ENCODE results near the gene SETBP1. TPM values are rescaled to one million over a fixed set of nuclear protein-coding genes. Genes with fewer than 3 reads are reported as not detected.

SETBP1 gene
- total and polyA plus RNA-seq, 2 of the 8 experiments (the other 6 are each of a cell fraction or from before 2014, with no cell fraction given), result 2.0 to 6.5 TPM

- Histone ChIP-seq H3K23ac (ENCODE audit: insufficient read length) (no peak overlapping the region), H4K8ac (ENCODE audit: extremely low read depth, insufficient read depth, low read length) (no peak overlapping the region), H2BK120ac (replicated peaks; ENCODE audit: low read depth, low read length) (no peak overlapping the region), H2BK5ac (ENCODE audit: low read depth, low read length) (no peak overlapping the region), H3K4me3 (ENCODE audit: extremely low read depth in 1 of 4, insufficient read depth in 2 of 4, low read depth in 3 of 4, low read length in 4 of 4) (no peak overlapping the region), H3K14ac (ENCODE audit: insufficient read length) (no peak overlapping the region), H3K79me1 (ENCODE audit: low read depth, low read length) (no peaks in the 10 kb centered on the region; the same call in 1 of the 2 replicates), H3K9me3 (ENCODE audit: insufficient read depth in 2 of 2, low read depth in 1 of 2, low read length in 1 of 2) (no peaks in the 10 kb centered on the region), H3K27ac (ENCODE audit: low read depth, low read length) (no peak overlapping the region), H2AK5ac (ENCODE audit: low read depth, low read length) (no peak overlapping the region), H3K4me2 (ENCODE audit: insufficient read depth in 1 of 2, low read depth in 2 of 2, low read length in 2 of 2) (no peak overlapping the region), H4K20me1 (replicated peaks in 1 of 2; ENCODE audit: control insufficient read depth in 1 of 2, insufficient read depth in 2 of 2, low read length in 2 of 2) (no peaks in the 10 kb centered on the region), H3K18ac (ENCODE audit: extremely low read depth, low read length) (no peak overlapping the region), H3K27me3 (replicated peaks in 1 of 4; ENCODE audit: control insufficient read depth in 3 of 4, extremely low read depth in 1 of 4, insufficient read depth in 3 of 4, low read length in 3 of 4) (no peaks in the 10 kb centered on the region), H3K4ac (replicated peaks; ENCODE audit: insufficient read length, low read depth, low read length) (no peak overlapping the region), H4K5ac (ENCODE audit: insufficient read length, low read depth, low read length) (no peak overlapping the region), H2BK20ac (ENCODE audit: low read length) (no peak overlapping the region), H2AFZ (ENCODE audit: low read length) (no peak overlapping the region), H2BK15ac (ENCODE audit: low read length) (no peak overlapping the region), H4K91ac (replicated peaks; ENCODE audit: insufficient read length, low read length) (no peak overlapping the region), H3K23me2 (ENCODE audit: low read depth, low read length) (no peaks in the 10 kb centered on the region), H3K9ac (replicated peaks in 1 of 4; ENCODE audit: extremely low read depth in 1 of 4, low read depth in 3 of 4, low read length in 3 of 4) (no peak overlapping the region), H3K79me2 (ENCODE audit: control insufficient read depth in 1 of 2, insufficient read depth in 2 of 2, low read length in 2 of 2) (no peaks in the 10 kb centered on the region), H2BK12ac (ENCODE audit: low read depth, low read length) (no peak overlapping the region), H3K4me1 (replicated peaks in 1 of 4; ENCODE audit: control insufficient read depth in 3 of 4, insufficient read depth in 4 of 4, low read length in 3 of 4) (peaks cover 7 to 9% (median 8%) of the 10 kb centered on the region in 4 experiments; a peak in 4 of 7 replicates), H3K56ac (replicated peaks; ENCODE audit: insufficient read length, low read depth, low read length) (no peak overlapping the region), H3K36me3 (ENCODE audit: control insufficient read depth in 2 of 4, insufficient read depth in 4 of 4, low read length in 3 of 4) (no peaks in the 10 kb centered on the region)
- POLR2A ChIA-PET (ENCODE audit: partially characterized antibody), result no interaction called here
- FAIRE-seq (no peak), DNase-seq (ENCODE audit: low read depth in 1 of 2, low spot score in 2 of 2) (no peak)
- CTCF ChIA-PET (ENCODE audit: partially characterized antibody), result no interaction called here
- 87% methylated on average over 4 of the region's 4 CpGs; no CpG with 5 or more reads in 1 of the 2 experiments for WGBS, 2 experiments (ENCODE audit: extremely low coverage in 1 of 2, insufficient coverage in 1 of 2, insufficient read length in 1 of 2, insufficient replicate concordance in 2 of 2, low coverage in 1 of 2, low lambda C conversion rate in 2 of 2, missing lambda C conversion rate in 1 of 2)
- TF ChIP-seq RAD21 (IDR thresholded peaks at IDR 0.05 in 1 of 2, conservative IDR thresholded peaks at IDR 0.05 in 1 of 2; ENCODE audit: low read depth in 2 of 2, low read length in 2 of 2) (no peak), RFX5 (IDR thresholded peaks at IDR 0.05; ENCODE audit: borderline replicate concordance, low read depth, low read length) (no peak), POLR2AphosphoS5 (IDR thresholded peaks at IDR 0.05; ENCODE audit: low read depth, low read length) (no peak), CEBPB (IDR thresholded peaks at IDR 0.05; ENCODE audit: low read depth, low read length) (no peak), USF2 (IDR thresholded peaks at IDR 0.05; ENCODE audit: low read length) (no peak), NANOG (IDR thresholded peaks at IDR 0.05; ENCODE audit: insufficient read depth, low read depth, low read length, poor library complexity, severe bottlenecking) (no peak), RXRA (IDR thresholded peaks at IDR 0.05; ENCODE audit: insufficient read depth, low read depth, low read length) (no peak), ASH2L (IDR thresholded peaks at IDR 0.05; ENCODE audit: low read length) (no peak), SIX5 (IDR thresholded peaks at IDR 0.05; ENCODE audit: low read depth, low read length) (no peak), POU5F1 (IDR thresholded peaks at IDR 0.05; ENCODE audit: low read depth, low read length) (no peak), ZNF274 (IDR thresholded peaks at IDR 0.05; ENCODE audit: borderline replicate concordance, extremely low read depth, low read length) (no peak), CBX5 (IDR thresholded peaks at IDR 0.05; ENCODE audit: low read depth, low read length) (no peak), CREB1 (IDR thresholded peaks at IDR 0.05) (no peak), SP2 (IDR thresholded peaks at IDR 0.05; ENCODE audit: low read length) (no peak)
Observed at GRCh38 chr18:44727291-44727690, 46.6 kb downstream of the SETBP1 start.

Measured in H1 (cell line).